Esophagus muscularis mucosa (tissue), 4 donors: Measurements from ENCODE around the gene SRRM2. TPM values are rescaled to one million over a fixed set of nuclear protein-coding genes. Genes with fewer than 3 reads are reported as not detected.

ENCODE experiments used
- DNase-seq: peaks from one replicate; pipeline ENCODE4 v3.0.0-alpha.2; 2017; ENCODE audit errors: extremely low spot score
- H3K27ac ChIP-seq, 4 donors: fragments of 200-600 bp; sonication (generic); replicated peaks in 1 of 4; 1 replicate in 3 of 4; 2 replicates in 1 of 4; pipeline ENCODE4 v1.5.1; 2016 to 2019; ENCODE audit warnings: mild to moderate bottlenecking in 1 of 4
- H3K27me3 ChIP-seq, 4 donors: fragments of 200-600 bp; sonication (generic); one replicate each; pipeline versions ENCODE4 v1.5.1 to v1.6.0; 2016 to 2019
- H3K36me3 ChIP-seq, 4 donors: fragments of 200-600 bp; sonication (generic); one replicate each; pipeline ENCODE4 v1.5.1; 2016 to 2019
- H3K4me1 ChIP-seq, 4 donors: fragments of 200-600 bp; sonication (generic); one replicate each; pipeline ENCODE4 v1.5.1; 2016 to 2019
- H3K4me3 ChIP-seq, 4 donors: fragments of 200-600 bp; sonication (generic); 1 replicate in 2 of 4; 2 replicates in 2 of 4; pipeline ENCODE4 v1.5.1; 2016 to 2019; ENCODE audit warnings: mild to moderate bottlenecking in 4 of 4, moderate library complexity in 1 of 4
- H3K9me3 ChIP-seq, 4 donors: fragments of 200-600 bp; sonication (generic); 1 replicate in 3 of 4; 2 replicates in 1 of 4; pipeline ENCODE4 v1.5.1; 2016 to 2019
- EP300 ChIP-seq: sonication (generic); formaldehyde crosslinking; IDR thresholded peaks from one replicate; pipeline ENCODE4 v1.6.1; 2017; ENCODE audit warnings: antibody characterized with exemption
- POLR2A ChIP-seq: fragments of 450-650 bp; IDR thresholded peaks from one replicate; pipeline ENCODE4 v1.6.1; 2017; ENCODE audit warnings: antibody characterized with exemption, moderate library complexity, mild to moderate bottlenecking, low read depth
- POLR2AphosphoS5 ChIP-seq, 2 donors: sonication (generic); formaldehyde crosslinking; IDR thresholded peaks; one replicate each; pipeline ENCODE4 v1.6.1; 2017; ENCODE audit warnings: antibody characterized with exemption in 2 of 2
- WGBS: methylation state at CpG from one replicate; pipeline ENCODE4 v1.1.5; 2018; 5-methylcytosine and 5-hydroxymethylcytosine counted together
- intact Hi-C: fragments of 100-400 bp; cut with DNase I; formaldehyde crosslinking; loops from one replicate; pipeline ENCODE4 v1.15.1; 2023
- total RNA-seq, 4 donors: library from RNA; depleted of rRNA; stranded (reverse); fragments of >200 nt; gene quantifications; one replicate each; pipeline versions ENCODE4 v1.1.0 to v1.2.1, GENCODE V29; 2016
- TF ChIP-seq, protein P1 (sequence below), 3 experiments: fragments of 200-600 bp in 2 of 3; fragments of 450-650 bp in 1 of 3; sonication (generic) in 2 of 3; IDR thresholded peaks; one replicate each; pipeline ENCODE4 v1.5.1; 2017 to 2019; ENCODE audit warnings: antibody characterized with exemption in 3 of 3, mild to moderate bottlenecking in 2 of 3, moderate library complexity in 1 of 3

Gene SRRM2
- total RNA-seq, 4 donors from 2014 or later, result 126 to 325 (median 234) TPM

DNA sequence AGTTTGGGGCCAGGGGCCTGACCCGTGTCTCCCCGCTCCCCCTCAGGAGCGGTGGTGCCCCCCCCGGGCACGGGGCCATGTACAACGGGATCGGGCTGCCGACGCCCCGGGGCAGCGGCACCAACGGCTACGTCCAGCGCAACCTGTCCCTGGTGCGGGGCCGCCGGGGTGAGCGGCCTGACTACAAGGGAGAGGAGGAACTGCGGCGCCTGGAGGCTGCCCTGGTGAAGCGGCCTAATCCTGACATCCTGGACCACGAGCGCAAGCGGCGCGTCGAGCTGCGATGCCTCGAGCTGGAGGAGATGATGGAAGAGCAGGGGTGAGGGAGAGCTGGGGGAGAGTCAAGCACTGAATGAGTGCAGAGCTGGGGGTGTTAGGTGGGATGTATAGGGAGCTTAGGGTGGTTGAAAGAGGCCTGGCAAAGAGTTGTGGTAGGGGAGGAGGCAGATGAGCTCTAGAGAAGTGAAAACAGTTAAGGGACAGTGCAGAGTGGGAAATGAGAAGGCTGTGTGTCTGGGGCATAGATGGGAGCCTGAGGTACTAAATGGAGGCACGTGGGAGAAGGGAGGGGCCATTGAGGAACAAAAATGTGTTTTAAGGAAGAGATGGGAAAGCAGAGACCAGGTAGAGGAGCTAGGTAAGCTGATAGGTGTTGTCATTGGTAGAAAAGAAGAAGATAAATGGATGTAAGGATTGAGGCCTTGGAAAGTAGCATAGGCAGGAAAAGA, 4.0 kb downstream of the SRRM2 start:
- no peak for TF ChIP-seq POLR2A
- TF ChIP-seq EP300, result no peak
- TF ChIP-seq, protein P1, sequence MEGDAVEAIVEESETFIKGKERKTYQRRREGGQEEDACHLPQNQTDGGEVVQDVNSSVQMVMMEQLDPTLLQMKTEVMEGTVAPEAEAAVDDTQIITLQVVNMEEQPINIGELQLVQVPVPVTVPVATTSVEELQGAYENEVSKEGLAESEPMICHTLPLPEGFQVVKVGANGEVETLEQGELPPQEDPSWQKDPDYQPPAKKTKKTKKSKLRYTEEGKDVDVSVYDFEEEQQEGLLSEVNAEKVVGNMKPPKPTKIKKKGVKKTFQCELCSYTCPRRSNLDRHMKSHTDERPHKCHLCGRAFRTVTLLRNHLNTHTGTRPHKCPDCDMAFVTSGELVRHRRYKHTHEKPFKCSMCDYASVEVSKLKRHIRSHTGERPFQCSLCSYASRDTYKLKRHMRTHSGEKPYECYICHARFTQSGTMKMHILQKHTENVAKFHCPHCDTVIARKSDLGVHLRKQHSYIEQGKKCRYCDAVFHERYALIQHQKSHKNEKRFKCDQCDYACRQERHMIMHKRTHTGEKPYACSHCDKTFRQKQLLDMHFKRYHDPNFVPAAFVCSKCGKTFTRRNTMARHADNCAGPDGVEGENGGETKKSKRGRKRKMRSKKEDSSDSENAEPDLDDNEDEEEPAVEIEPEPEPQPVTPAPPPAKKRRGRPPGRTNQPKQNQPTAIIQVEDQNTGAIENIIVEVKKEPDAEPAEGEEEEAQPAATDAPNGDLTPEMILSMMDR (IDR thresholded peaks at IDR 0.05), result no peak
- TF ChIP-seq POLR2AphosphoS5 (IDR thresholded peaks at IDR 0.05), result no peak
- intact Hi-C loops, result no loop called here
- Histone ChIP-seq H3K9me3 (no peaks in the 10 kb centered on the region), H3K36me3 (peaks cover 43 to 53% (median 50%) of the 10 kb centered on the region in 4 donors), H3K27me3 (no peaks in the 10 kb centered on the region), H3K27ac (no peak overlapping the region), H3K4me1 (peaks cover 41 to 59% (median 52%) of the 10 kb centered on the region in 4 donors), H3K4me3 (no peak overlapping the region)
- WGBS, result 88% methylated on average over 23 of the region's 30 CpGs
- no peak for DNase-seq

DNA sequence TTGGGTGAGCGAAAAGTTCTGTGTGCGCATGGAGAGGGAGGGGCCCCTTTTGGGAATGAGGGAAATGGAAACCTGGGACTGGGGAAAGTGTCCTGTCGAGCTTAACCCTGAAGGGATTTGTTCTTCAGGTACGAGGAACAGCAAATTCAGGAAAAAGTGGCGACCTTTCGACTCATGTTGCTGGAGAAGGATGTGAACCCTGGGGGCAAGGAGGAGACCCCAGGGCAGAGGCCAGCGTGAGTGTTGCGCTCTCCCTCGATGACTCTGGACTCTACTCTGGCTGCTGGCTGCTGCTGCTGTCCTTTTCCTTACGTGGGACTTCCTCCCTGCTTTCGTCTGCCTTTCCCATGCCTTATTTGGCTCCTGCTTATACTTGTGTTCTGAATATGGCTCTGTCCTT, 4.9 kb downstream of the SRRM2 start:
- Histone ChIP-seq H3K9me3 (no peaks in the 10 kb centered on the region), H3K27ac (no peak overlapping the region), H3K36me3 (peaks cover 51 to 62% (median 59%) of the 10 kb centered on the region in 4 donors), H3K27me3 (no peaks in the 10 kb centered on the region), H3K4me3 (no peak overlapping the region), H3K4me1 (peaks cover 36 to 53% (median 46%) of the 10 kb centered on the region in 4 donors)
- WGBS, result 75% methylated on average over 11 of the region's 11 CpGs
- intact Hi-C loops, result no loop called here
- TF ChIP-seq EP300 (no peak), POLR2AphosphoS5 (IDR thresholded peaks at IDR 0.05) (no peak), POLR2A (no peak)
- TF ChIP-seq, protein P1 (IDR thresholded peaks at IDR 0.05), result no peak
- DNase-seq, result no peak

DNA sequence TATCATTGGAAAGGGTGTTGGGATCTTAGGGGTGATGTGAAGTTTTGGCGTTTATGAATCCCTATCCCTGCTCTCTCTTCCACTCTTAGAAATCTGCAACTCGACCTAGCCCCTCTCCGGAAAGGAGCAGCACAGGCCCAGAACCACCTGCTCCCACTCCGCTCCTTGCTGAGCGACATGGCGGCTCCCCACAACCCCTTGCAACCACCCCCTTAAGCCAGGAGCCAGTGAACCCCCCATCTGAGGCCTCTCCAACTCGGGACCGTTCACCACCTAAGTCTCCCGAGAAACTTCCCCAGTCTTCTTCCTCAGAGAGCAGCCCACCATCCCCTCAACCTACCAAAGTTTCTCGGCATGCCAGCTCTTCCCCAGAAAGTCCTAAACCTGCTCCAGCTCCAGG, 9.0 kb downstream of the SRRM2 start:
- H3K27ac ChIP-seq, result no peak overlapping the region
- intact Hi-C loops, result no loop called here
- H3K4me3 ChIP-seq, result no peak overlapping the region
- peaks cover 89 to 100% (median 99%) of the 10 kb centered on the region in 4 donors for H3K36me3 ChIP-seq
- WGBS, result 97% methylated on average over 10 of the region's 10 CpGs
- H3K9me3 ChIP-seq, result no peaks in the 10 kb centered on the region
- DNase-seq, result no peak
- TF ChIP-seq, protein P1 (IDR thresholded peaks at IDR 0.05), result no peak
- no peak for TF ChIP-seq EP300
- TF ChIP-seq POLR2AphosphoS5 (IDR thresholded peaks at IDR 0.05), result no peak
- TF ChIP-seq POLR2A, result no peak
- H3K27me3 ChIP-seq, result no peaks in the 10 kb centered on the region
- peaks cover 10 to 23% (median 16%) of the 10 kb centered on the region in 4 donors for H3K4me1 ChIP-seq

DNA sequence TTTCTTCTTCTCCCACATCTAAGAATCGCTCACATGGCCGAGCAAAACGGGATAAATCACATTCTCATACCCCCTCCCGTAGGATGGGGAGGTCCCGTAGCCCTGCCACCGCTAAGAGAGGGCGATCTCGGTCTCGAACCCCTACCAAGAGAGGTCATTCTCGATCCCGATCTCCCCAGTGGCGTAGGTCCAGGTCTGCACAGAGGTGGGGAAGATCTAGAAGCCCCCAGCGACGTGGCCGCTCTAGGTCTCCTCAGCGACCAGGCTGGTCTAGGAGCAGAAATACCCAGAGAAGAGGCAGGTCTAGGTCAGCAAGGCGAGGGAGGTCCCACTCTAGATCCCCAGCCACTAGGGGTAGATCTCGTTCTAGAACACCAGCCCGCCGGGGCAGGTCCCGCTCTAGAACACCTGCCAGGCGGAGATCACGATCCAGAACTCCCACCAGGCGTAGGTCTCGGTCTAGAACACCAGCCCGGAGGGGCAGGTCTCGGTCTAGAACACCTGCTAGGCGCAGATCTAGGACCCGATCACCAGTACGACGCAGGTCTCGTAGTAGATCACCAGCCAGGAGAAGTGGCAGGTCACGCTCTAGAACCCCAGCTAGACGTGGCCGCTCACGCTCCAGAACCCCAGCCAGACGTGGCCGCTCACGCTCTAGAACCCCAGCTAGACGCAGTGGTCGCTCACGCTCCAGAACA, 9.6 kb downstream of the SRRM2 start:
- Histone ChIP-seq H3K4me1 (peaks cover 5 to 17% (median 11%) of the 10 kb centered on the region in 4 donors), H3K27me3 (no peaks in the 10 kb centered on the region), H3K36me3 (peaks cover 94 to 100% (median 100%) of the 10 kb centered on the region in 4 donors), H3K27ac (no peak overlapping the region), H3K4me3 (no peak overlapping the region), H3K9me3 (no peaks in the 10 kb centered on the region)
- TF ChIP-seq POLR2AphosphoS5 (IDR thresholded peaks at IDR 0.05) (no peak), EP300 (no peak), POLR2A (no peak)
- TF ChIP-seq, protein P1 (IDR thresholded peaks at IDR 0.05), result no peak
- intact Hi-C loops, result no loop called here
- WGBS, result 97% methylated on average over 23 of the region's 42 CpGs
- DNase-seq, result no peak
